GM18499 (cell line): ENCODE measurements around the gene TMCC2.
"Not testable (repeated sequence)": the region's sequence is repeated elsewhere in the genome, so short reads cannot be mapped to it uniquely, and the experiment has no call there.

Experiments used
- ATAC-seq: cut with Tn5 transposase; IDR thresholded peaks from one replicate; pipeline ENCODE4 v1.9.1; 2021; ENCODE audit warnings: moderate number of reproducible peaks; ENCODE audit not compliant: insufficient read depth, unreplicated experiment

Gene TMCC2

GRCh38 chr1:205296154-205296553, 68.4 kb downstream of the TMCC2 start:
- ATAC-seq: no peak

- not testable (repeated sequence) for ATAC-seq
Observed at GRCh38 chr1:205297546-205298177, 69.9 kb downstream of the TMCC2 start.

GRCh38 chr1:205298191-205298994, 70.6 kb downstream of the TMCC2 start:
- ATAC-seq: no peak

- ATAC-seq: no peak
Observed at GRCh38 chr1:205300149-205300548, 72.4 kb downstream of the TMCC2 start.

- ATAC-seq: no peak
Observed at GRCh38 chr1:205301205-205301821, 73.6 kb downstream of the TMCC2 start.

GRCh38 chr1:205301842-205302588, 74.3 kb downstream of the TMCC2 start:
- ATAC-seq: no peak

GRCh38 chr1:205303247-205303888, 75.6 kb downstream of the TMCC2 start:
- ATAC-seq: no peak

- ATAC-seq: no peak
Observed at GRCh38 chr1:205304046-205304694, 76.4 kb downstream of the TMCC2 start.

GRCh38 chr1:205304695-205305070, 76.9 kb downstream of the TMCC2 start:
- no peak for ATAC-seq

GRCh38 chr1:205306929-205307566, 79.3 kb downstream of the TMCC2 start:
- no peak for ATAC-seq

- no peak for ATAC-seq
Observed at GRCh38 chr1:205309741-205310140, 82.0 kb downstream of the TMCC2 start.

- ATAC-seq: no peak
Observed at GRCh38 chr1:205310976-205311704, 83.4 kb downstream of the TMCC2 start.

- ATAC-seq: no peak
Observed at GRCh38 chr1:205312866-205313562, 85.3 kb downstream of the TMCC2 start.

GRCh38 chr1:205313563-205314308, 86.0 kb downstream of the TMCC2 start:
- no peak for ATAC-seq

GRCh38 chr1:205315008-205315618, 87.4 kb downstream of the TMCC2 start:
- no peak for ATAC-seq

GRCh38 chr1:205316161-205316566, 88.4 kb downstream of the TMCC2 start:
- no peak for ATAC-seq

- no peak for ATAC-seq
Observed at GRCh38 chr1:205317311-205317917, 89.7 kb downstream of the TMCC2 start.
